ENCODE data around the gene INHBC. TPM values are rescaled to one million over a fixed set of nuclear protein-coding genes. Genes with fewer than 3 reads are reported as not detected.
A peak's percentile ranks its signal among the peaks of the same experiment; 100 is the strongest.

The INHBC gene
- total RNA-seq, 1 experiment from 2014 or later = 0.20 TPM

DNA sequence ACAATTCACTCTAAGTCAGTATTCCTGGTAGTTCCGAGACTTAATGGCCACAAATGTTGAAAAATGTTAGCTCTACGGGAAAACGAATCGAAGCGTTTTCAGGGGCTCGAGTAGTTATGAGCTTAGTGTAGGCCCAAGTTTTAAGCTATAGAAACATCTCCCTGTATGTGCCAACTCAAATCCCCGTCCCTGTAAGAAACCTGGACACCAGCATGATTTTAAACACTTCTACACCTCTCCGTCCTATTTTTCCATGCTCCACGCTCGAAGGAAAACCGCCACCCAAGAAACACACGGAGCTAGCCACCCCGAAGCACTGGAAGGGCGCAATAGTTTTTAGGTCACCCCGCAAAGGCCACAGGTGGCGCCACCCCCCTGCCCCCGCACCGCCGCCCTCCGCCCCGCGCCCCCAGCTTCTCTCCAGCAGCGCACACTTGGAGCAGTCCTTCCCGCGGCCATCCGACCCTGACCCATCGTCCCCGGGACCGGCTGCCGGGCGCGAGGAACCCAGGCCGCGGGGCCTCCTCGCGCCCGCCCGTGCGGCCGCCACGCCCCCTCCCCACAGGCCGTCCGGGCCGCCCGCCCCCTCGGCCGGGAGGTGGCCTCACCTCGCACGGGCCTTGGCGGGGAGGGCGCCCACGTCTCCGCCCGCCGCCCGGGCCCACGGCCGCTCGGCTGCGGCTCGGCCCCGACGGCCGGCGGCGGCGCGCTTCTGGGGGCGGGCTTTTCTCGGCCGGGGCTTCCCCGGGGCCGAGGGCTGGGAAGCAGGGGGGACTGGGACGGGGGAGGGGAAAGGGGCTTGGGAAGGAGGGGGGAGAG, 4.3 kb upstream of the INHBC start:
- H3K9ac ChIP-seq (ENCODE audit: low read length) = peak overlapping the region; percentile 88
- peaks cover 4 to 19% of the 10 kb centered on the region in 2 experiments; a peak in 3 of 4 replicates for H3K4me1 ChIP-seq (ENCODE audit: control insufficient read depth in 1 of 2, insufficient read depth in 2 of 2, low read length in 2 of 2)
- POLR2A ChIA-PET = interaction anchor here (0.8 kb wide), 1 partner anchor 23 kb away, joined by 3 read pairs; no protein-coding TSS in a partner anchor
- no peak overlapping the region for H2AFZ ChIP-seq (ENCODE audit: low read depth, low read length, poor library complexity, severe bottlenecking)
- peak; percentile 74 for ATAC-seq
- TF ChIP-seq ZFX (IDR thresholded peaks at IDR 0.05) (peak; percentile 91), TCF7L2 (IDR thresholded peaks at IDR 0.05; ENCODE audit: borderline replicate concordance, extremely low read depth, insufficient read depth, insufficient read length) (no peak)
- peaks cover 18% of the 10 kb centered on the region for H3K79me2 ChIP-seq (ENCODE audit: insufficient read depth, low read length)
- CTCF ChIA-PET = no interaction called here
- intact Hi-C loops (cut with micrococcal nuclease) = no loop called here
- RAD21 ChIA-PET (ENCODE audit: low non-redundant PET in 1 of 2, low total read pairs in 2 of 2, uncharacterized antibody in 2 of 2, unreplicated experiment in 2 of 2) = no interaction called here
- no peaks in the 10 kb centered on the region for H3K36me3 ChIP-seq (ENCODE audit: control insufficient read depth in 1 of 2, insufficient read depth in 2 of 2, low read length in 2 of 2)
- no peak for DNase-seq (ENCODE audit: low read depth, low spot score)
- peak overlapping the region; percentile 89 for H3K4me2 ChIP-seq (ENCODE audit: low read length)
- H4K20me1 ChIP-seq (ENCODE audit: insufficient read depth) = no peaks in the 10 kb centered on the region
- no peaks in the 10 kb centered on the region for H3K27me3 ChIP-seq (ENCODE audit: insufficient read depth, low read length)
- H3K27ac ChIP-seq (ENCODE audit: low read depth, low read length) = peak overlapping the region; percentile 75
- H3K9me3 ChIP-seq (ENCODE audit: control insufficient read depth in 1 of 2, insufficient read depth in 1 of 2, low read depth in 1 of 2, low read length in 2 of 2) = no peaks in the 10 kb centered on the region
- H3K9me2 ChIP-seq (ENCODE audit: insufficient read depth) = no peaks in the 10 kb centered on the region
- peak overlapping the region; percentile 72 to 85 for H3K4me3 ChIP-seq (replicated peaks in 1 of 2; ENCODE audit: low read depth in 1 of 2, low read length in 2 of 2)
- BruUV-seq (replicated peaks) = no TSS peak

DNA sequence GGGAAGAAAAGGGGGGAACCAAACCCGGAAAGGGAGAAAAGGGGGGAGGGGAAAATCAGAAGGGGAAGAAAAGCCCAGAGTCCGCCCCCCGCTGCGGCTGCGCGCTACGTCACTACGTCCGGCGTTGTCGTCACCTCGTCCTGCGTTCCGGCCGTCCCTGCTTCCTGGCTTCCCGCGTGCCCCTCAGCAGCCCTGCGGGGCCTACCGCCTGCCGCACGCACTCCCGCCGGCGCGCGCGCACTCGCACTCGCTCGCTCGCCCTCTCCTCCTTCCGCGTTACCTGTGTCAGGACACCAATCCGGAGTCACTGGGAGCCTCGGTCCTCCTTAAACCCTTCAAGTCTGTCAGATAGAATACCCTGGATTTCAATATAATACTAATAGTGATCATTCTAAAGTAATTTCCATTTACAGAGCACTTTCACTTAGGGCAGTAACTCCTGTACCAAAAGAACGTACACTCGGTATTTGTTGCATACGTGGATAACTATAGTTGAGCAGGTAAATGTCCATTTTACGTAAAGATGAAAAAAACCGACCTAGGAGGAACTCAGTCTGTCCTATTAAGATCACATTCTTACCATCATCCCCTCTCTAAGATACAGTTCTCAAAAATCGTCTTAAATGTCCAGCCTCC, 3.5 kb upstream of the INHBC start, which contains the start of gene R3HDM2:
Gene R3HDM2 (minus strand): TSS at position 113 of the 636 bp plus-strand sequence. CDS start 120,615 bp downstream, outside the sequence.
- TF ChIP-seq, protein P1, sequence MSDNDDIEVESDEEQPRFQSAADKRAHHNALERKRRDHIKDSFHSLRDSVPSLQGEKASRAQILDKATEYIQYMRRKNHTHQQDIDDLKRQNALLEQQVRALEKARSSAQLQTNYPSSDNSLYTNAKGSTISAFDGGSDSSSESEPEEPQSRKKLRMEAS (IDR thresholded peaks at IDR 0.05) = peak; percentile 98
- TF ChIP-seq CEBPB (IDR thresholded peaks at IDR 0.05; ENCODE audit: low read depth) = no peak
- peak; percentile 94 for TF ChIP-seq SIN3A (IDR thresholded peaks at IDR 0.05; ENCODE audit: low read depth)
- peak; percentile 59 for TF ChIP-seq SRF (IDR thresholded peaks at IDR 0.05; ENCODE audit: low read depth)
- TF ChIP-seq SP1 (IDR thresholded peaks at IDR 0.05; ENCODE audit: low read depth) = peak; percentile 30; the same call in 1 of the 2 replicates
- TF ChIP-seq, protein P2, sequence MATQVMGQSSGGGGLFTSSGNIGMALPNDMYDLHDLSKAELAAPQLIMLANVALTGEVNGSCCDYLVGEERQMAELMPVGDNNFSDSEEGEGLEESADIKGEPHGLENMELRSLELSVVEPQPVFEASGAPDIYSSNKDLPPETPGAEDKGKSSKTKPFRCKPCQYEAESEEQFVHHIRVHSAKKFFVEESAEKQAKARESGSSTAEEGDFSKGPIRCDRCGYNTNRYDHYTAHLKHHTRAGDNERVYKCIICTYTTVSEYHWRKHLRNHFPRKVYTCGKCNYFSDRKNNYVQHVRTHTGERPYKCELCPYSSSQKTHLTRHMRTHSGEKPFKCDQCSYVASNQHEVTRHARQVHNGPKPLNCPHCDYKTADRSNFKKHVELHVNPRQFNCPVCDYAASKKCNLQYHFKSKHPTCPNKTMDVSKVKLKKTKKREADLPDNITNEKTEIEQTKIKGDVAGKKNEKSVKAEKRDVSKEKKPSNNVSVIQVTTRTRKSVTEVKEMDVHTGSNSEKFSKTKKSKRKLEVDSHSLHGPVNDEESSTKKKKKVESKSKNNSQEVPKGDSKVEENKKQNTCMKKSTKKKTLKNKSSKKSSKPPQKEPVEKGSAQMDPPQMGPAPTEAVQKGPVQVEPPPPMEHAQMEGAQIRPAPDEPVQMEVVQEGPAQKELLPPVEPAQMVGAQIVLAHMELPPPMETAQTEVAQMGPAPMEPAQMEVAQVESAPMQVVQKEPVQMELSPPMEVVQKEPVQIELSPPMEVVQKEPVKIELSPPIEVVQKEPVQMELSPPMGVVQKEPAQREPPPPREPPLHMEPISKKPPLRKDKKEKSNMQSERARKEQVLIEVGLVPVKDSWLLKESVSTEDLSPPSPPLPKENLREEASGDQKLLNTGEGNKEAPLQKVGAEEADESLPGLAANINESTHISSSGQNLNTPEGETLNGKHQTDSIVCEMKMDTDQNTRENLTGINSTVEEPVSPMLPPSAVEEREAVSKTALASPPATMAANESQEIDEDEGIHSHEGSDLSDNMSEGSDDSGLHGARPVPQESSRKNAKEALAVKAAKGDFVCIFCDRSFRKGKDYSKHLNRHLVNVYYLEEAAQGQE (IDR thresholded peaks at IDR 0.05; ENCODE audit: low read depth) = no peak
- no peak for TF ChIP-seq TCF7L2 (IDR thresholded peaks at IDR 0.05; ENCODE audit: borderline replicate concordance, extremely low read depth, insufficient read depth, insufficient read length)
- TF ChIP-seq CBX3 (IDR thresholded peaks at IDR 0.05; ENCODE audit: low read depth) = peak; percentile 83
- TF ChIP-seq POLR2A (IDR thresholded peaks at IDR 0.05; ENCODE audit: borderline replicate concordance, extremely low read depth, insufficient read depth, insufficient read length) = peak; percentile 79
- no peak for TF ChIP-seq ZNF274 (IDR thresholded peaks at IDR 0.05; ENCODE audit: low read depth, low read length)
- peak; percentile 73 for TF ChIP-seq ELF1 (IDR thresholded peaks at IDR 0.05; ENCODE audit: borderline replicate concordance, low read depth)
- peak; percentile 98 for TF ChIP-seq POLR2AphosphoS5 (IDR thresholded peaks at IDR 0.05; ENCODE audit: low read depth, low read length)
- TF ChIP-seq EGR1 (IDR thresholded peaks at IDR 0.05; ENCODE audit: low read depth) = no peak
- peak; percentile 18 for TF ChIP-seq YY1 (IDR thresholded peaks at IDR 0.05; ENCODE audit: extremely low read depth, insufficient replicate concordance, low read depth, low read length)
- ATAC-seq (peak; percentile 96), DNase-seq (ENCODE audit: low read depth, low spot score) (peak; percentile 86)
- Histone ChIP-seq H3K9me3 (ENCODE audit: control insufficient read depth in 1 of 2, insufficient read depth in 1 of 2, low read depth in 1 of 2, low read length in 2 of 2) (no peaks in the 10 kb centered on the region), H3K27ac (ENCODE audit: low read depth, low read length) (peak within 1 kb of the TSS; percentile 75), H3K36me3 (ENCODE audit: control insufficient read depth in 1 of 2, insufficient read depth in 2 of 2, low read length in 2 of 2) (no peaks in the 10 kb centered on the region), H3K9me2 (ENCODE audit: insufficient read depth) (no peaks in the 10 kb centered on the region), H3K4me2 (ENCODE audit: low read length) (peak within 1 kb of the TSS; percentile 89), H2AFZ (ENCODE audit: low read depth, low read length, poor library complexity, severe bottlenecking) (no peak within 1 kb of the TSS), H3K27me3 (ENCODE audit: insufficient read depth, low read length) (no peaks in the 10 kb centered on the region), H3K9ac (ENCODE audit: low read length) (peak within 1 kb of the TSS; percentile 88), H4K20me1 (ENCODE audit: insufficient read depth) (no peaks in the 10 kb centered on the region), H3K79me2 (ENCODE audit: insufficient read depth, low read length) (peaks cover 18% of the 10 kb centered on the region), H3K4me1 (ENCODE audit: control insufficient read depth in 1 of 2, insufficient read depth in 2 of 2, low read length in 2 of 2) (peaks cover 4 to 19% of the 10 kb centered on the region in 2 experiments; a peak in 3 of 4 replicates), H3K4me3 (replicated peaks in 1 of 2; ENCODE audit: low read depth in 1 of 2, low read length in 2 of 2) (peak within 1 kb of the TSS; percentile 72 to 85)
- BruUV-seq (replicated peaks) = TSS peak; percentile 95
- ChIA-PET CTCF (no interaction called here), RAD21 (ENCODE audit: low non-redundant PET in 1 of 2, low total read pairs in 2 of 2, uncharacterized antibody in 2 of 2, unreplicated experiment in 2 of 2) (no interaction called here), POLR2A (no interaction called here)
- intact Hi-C loops (cut with micrococcal nuclease) = no loop called here
